Measurements from ENCODE around the gene ATAD3A.
A peak's percentile ranks its signal among the peaks of the same experiment; 100 is the strongest.
"Not testable (repeated sequence)": the region's sequence is repeated elsewhere in the genome, so short reads cannot be mapped to it uniquely, and the experiment has no call there.

ATAD3A gene

DNA sequence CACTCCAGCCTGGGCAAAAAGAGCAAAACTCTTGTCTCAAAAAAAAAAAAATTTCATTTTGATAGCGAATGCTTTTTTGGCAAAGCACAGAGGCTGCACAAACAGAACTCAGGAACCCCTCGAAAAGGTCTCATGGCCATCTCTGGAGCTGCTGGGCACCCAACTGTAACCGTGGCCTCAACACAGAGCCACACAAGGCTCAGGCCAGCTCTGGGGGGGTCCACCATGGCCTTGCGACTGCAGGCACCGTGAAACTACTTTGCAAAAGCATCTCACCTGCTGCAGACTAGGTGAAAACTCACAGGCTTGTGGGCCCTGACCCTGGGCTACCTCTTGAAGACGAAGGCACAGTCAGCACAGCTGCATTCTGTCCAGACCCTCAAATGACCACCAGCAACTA, 44.5 kb downstream of the ATAD3A start:
- DNase-seq (ENCODE audit: low read depth): no peak

- not testable (repeated sequence) for DNase-seq (ENCODE audit: low read depth)
Measured at GRCh38 chr1:1556961-1557360, 45.0 kb downstream of the ATAD3A start.

DNA sequence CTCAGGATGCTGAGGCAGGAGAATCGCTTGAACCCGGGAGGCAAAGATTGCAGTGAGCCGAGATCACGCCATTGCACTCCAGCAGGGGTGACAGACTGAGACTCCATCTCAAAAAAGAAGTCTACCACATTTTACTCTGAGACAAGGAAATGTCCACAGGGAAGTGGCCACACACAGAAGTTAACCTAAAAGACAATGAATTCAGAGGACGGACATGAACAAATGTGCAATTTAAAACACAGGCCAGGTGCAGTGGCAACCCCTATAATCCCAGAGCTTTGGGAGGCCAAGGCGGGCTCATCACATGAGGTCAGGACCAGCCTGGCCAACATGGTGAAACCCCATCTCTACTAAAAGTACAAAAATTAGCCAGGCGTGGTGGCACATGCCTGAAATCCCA, 45.7 kb downstream of the ATAD3A start:
- not testable (repeated sequence) for DNase-seq (ENCODE audit: low read depth)

DNA sequence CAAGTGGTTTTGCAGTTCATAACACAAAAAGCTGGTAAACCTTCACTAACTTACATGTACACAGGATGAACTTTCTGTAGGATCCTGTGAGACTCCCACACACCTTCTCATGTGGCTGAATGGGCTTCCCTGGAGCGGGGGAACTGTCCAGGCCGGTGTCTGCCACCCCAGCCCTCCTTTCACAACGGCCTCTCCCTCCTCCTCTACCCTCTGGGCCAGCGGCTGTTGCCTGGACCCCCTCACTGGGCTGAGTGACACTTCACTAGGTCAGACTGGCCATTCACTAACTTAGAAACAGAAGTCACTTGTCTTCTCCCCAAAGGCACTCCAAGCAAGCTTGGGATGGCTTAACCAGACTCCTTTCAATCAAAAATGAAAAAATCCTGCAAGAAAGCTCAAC, 46.6 kb downstream of the ATAD3A start:
- no peak for DNase-seq (ENCODE audit: low read depth)

DNA sequence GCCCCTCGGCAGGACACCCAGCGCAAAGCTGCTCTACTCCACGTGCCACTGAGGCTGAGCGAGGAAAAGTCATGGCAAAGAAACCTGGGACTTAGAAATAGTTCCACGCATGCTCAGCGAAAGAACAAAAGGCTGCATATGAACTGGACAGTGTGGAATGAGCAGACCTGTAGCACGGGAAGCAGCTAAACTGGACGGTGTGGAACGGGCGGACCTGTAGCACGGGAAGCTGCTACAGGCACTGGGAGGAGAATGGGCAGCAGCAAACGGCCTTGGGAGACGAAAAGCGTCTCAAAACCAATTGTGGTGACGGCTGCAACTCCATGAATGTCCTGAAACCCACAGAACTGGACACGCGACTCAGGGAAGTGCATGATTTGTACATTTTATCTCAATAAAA, 47.1 kb downstream of the ATAD3A start:
- no peak for DNase-seq (ENCODE audit: low read depth)

- DNase-seq (ENCODE audit: low read depth): no peak
Measured at GRCh38 chr1:1560178-1560577, 48.2 kb downstream of the ATAD3A start.

GRCh38 chr1:1561801-1562470, 50.0 kb downstream of the ATAD3A start:
- no peak for DNase-seq (ENCODE audit: low read depth)

GRCh38 chr1:1562556-1563195, 50.7 kb downstream of the ATAD3A start:
- no peak for DNase-seq (ENCODE audit: low read depth)

DNA sequence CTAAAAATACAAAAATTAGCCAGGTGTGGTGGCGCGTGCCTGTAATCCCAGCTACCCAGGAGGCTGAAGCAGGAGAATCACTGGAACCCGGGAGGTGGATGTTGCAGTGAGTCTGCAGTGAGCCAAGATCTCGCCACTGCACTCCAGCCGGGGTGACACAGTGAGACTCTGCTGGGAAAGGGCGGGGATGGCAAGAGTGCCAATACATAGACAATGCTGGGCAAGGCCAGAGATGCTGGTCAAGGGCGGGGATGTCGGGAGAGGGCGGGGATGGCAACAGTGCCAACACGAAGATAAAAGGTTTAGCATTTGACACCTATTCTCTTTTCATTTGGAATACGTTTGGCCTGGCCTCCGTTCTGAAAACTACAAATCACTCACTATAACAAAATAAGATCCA, 51.7 kb downstream of the ATAD3A start:
- DNase-seq (ENCODE audit: low read depth): no peak

DNA sequence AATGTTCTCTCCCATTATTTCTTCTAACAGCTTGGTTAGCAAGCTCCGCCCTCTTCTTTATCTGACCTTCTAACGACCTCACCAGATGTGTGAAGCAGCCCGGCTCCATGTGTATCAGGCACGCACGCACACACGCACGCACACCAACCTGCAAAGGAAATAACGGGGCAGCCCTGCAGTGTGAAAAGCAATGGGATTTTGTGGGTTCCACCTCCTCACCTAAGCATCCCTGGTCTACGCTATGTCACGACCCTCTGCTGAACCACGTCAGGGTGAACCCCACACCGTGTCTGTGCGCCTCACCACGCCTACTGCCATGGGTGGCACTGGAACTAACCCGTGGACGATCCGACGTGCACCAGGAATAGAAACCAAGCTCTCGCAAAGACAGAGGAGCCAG, 52.3 kb downstream of the ATAD3A start:
- no peak for DNase-seq (ENCODE audit: low read depth)

DNA sequence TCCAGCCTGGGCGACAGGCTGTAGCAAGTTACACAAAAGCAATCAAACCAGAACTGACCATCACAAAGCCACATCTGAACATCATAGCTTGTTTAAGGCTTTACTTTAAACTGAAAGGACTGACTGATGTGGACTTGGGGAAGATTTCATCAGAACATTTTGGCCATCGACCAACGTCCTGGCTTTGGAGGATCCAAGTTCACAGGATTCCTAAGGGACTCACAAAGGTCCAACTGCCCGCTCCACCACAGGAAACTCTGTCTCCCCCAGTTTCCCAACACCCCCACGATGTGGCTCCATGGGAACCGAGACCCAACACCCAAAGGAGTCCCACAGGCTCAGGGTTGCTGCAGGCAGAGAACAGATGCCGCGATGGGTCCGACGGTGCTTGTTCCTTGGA, 53.4 kb downstream of the ATAD3A start:
- no peak for DNase-seq (ENCODE audit: low read depth)

DNA sequence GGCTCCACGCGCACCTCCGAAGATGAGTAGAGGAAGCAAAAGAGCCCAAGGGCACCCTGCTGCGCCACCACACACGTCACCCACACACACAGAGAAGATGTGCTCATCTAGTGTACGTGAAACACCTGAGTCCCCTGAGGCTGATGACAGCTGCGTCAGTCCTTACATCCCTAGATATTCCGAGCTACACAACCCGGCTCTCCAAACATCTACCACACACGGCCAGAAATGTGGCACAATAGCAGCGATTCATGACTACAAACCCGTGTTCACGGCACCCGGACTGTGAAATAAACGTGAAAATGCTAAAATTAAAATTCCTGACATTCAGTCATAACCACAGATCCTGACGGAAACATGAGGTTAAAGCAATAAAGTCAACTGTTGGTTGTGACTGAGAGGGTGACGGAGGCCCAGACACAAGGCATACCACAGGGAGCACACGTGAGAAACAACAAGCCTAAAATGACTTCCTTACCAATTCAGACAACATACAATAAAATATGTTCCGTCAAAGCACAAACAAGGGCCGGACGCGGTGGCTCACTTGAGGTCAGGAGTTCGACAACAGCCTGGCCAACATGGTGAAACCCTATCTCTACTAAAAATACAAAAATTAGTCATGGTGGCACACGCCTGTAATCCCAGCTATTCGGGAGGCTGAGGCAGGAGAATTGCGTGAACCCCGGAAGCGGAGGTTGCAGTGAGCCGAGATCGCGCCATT, 55.4 kb downstream of the ATAD3A start:
- peak; percentile 48 for DNase-seq (ENCODE audit: low read depth)

DNA sequence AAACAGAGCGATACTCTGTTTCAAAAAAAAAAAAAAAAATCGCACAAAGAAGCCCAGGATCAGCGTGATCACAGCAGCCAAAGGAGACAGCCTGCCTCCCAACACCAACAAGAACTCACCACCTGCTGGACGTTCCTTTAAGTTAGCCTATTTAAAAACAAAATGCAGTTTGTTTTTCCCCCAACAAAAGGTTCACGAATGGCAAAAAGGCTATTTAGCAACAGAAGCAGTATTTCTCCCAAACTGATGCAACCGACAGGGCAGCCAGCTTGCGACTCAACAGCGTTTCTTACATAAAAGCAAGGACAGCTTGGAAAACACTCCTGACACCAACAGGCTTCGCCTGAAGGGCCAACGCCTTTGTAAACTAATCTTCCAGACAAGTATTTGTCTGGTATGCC, 55.9 kb downstream of the ATAD3A start:
- DNase-seq (ENCODE audit: low read depth): peak; percentile 27

GRCh38 chr1:1569341-1569740, 57.4 kb downstream of the ATAD3A start:
- DNase-seq (ENCODE audit: low read depth): peak; percentile 16

- DNase-seq (ENCODE audit: low read depth): peak; percentile 75
Measured at GRCh38 chr1:1573843-1574720, 62.1 kb downstream of the ATAD3A start.

DNA sequence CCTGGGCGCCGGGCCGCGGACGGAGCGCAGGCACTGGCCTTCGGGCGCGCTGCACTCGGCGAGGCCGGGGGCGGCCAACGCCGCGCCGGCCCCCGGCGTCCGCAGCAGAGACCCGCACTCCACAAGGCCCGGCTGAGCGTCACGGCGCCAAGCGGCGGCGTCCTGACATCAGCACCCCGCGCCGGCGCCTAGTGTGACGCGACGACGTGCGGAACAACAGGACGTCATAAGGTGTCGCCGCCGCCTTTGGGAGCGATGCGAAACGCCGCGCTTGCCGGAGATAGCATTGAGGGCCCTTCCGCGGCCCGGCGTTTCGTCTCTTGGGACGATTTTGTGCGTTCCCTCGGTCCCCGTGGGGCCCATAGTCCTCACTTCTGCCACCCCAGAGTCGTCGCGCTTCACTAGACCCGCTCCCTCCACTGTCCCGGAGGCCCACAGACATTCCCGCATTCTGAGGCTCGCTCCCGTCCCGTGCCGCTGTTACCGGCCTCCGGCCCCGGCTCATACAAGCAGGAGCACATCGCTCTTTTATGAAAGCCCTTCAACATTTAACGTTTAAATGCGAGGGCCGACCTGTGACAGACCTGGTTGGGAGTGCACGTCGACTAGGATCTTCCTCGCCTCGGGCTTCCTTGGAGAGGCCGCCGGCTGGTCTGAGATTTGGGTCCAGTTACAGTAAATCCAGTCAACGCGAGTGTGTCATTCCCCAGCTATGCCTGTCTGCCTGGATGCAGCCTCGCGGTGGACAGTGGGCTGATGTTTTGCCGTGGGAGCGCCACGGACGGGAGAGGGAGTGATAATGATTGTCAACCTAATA, 63.0 kb downstream of the ATAD3A start, which contains the start of gene SSU72:
Gene SSU72, minus strand, starts transcription at position 143 of the 817 bp plus-strand sequence. CDS start 306 bp downstream, outside the sequence.
- peak; percentile 93 for DNase-seq (ENCODE audit: low read depth)

DNA sequence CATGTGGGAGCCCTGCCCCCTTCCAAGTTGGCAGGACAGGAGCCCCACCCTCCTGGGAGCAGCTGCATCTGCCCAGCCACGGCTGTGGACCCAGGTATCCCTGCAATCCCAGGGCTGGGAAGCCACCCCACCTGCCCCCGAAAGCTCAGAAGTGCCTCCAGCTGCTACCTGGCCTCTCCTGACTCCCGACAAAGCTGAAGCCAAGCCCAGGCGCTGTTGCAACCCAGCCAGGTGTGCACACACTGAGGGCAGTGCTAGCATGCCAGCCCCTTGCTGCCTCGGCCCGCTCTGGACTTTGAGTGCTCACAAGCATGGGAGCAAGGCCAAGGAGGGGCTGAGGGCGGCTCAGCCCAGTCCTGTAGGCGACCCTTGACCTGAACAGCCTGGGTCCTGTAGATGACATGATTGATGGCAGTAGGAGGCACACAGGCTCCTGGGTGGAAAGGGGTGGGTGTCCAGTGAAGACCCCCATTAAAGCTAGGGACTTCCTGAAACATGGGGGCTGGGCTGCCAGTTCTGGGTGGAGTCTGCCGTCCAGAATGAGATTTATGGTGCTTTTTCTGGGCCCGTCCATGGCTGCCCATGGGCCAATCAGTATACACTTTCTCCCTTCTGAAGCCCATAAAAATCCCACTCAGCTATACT, 65.5 kb downstream of the ATAD3A start:
- DNase-seq (ENCODE audit: low read depth): no peak

GRCh38 chr1:1578371-1578940, 66.5 kb downstream of the ATAD3A start:
- DNase-seq (ENCODE audit: low read depth): no peak

DNA sequence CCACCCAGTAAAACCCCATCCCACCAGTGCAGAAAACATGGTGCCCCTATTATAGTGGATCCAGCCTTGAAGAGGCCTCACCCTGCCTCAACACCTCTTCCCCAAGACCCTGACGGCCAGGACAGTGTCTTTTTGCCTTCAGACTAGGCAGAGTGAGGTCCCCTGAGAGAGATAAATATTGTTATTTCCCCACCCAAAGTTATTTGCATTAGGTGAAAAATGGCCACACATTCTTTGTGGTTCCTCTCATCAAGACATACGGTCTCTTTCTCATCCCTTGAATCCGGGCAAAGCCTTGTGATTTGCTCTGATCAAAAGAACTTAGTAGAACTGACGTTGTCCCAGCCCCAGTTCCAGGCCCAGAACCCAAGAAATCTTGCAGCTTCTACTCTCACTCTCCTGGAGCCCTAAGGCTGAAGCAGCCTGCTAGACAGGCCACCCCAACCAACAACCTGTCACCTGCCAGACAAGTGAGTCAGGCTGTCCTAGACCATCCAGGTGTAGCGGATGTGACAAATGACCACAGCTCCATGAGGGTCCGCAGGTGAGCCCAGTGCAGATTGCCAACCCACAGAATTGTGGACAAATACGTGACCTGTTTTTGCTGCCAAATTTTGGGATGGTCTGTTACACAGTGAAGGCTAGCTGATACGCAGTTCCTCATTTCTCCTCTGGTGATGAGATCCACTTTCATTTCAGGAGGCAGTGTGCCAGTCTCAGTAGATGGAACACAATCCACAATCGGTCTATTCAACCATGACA, 70.8 kb downstream of the ATAD3A start:
- no peak for DNase-seq (ENCODE audit: low read depth)

Measured in iris pigment epithelial cell (primary cell).